Right renal cortex interstitium (tissue), 3 donors: ENCODE results near the gene UNC5A. TPM values are rescaled to one million over a fixed set of nuclear protein-coding genes. Genes with fewer than 3 reads are reported as not detected.

Experiments used
- DNase-seq, 3 donors: peaks; one replicate each; pipeline ENCODE4 v3.0.0-alpha.2; 2013; ENCODE audit warnings: low read depth in 3 of 3, low spot score in 2 of 3
- polyA plus RNA-seq, 3 donors: library from polyadenylated mRNA; unstranded; fragments of 120-200 nt; gene quantifications; one replicate each; pipeline ENCODE4 v1.2.1, GENCODE V29; 2013; ENCODE audit not compliant: insufficient read length in 3 of 3

UNC5A gene
- polyA plus RNA-seq, 3 donors: 0.10 to 0.14 (median 0.10) TPM

GRCh38 chr5:176876506-176877431 lies 66.4 kb downstream of the UNC5A start:
- DNase-seq: no peak

DNA sequence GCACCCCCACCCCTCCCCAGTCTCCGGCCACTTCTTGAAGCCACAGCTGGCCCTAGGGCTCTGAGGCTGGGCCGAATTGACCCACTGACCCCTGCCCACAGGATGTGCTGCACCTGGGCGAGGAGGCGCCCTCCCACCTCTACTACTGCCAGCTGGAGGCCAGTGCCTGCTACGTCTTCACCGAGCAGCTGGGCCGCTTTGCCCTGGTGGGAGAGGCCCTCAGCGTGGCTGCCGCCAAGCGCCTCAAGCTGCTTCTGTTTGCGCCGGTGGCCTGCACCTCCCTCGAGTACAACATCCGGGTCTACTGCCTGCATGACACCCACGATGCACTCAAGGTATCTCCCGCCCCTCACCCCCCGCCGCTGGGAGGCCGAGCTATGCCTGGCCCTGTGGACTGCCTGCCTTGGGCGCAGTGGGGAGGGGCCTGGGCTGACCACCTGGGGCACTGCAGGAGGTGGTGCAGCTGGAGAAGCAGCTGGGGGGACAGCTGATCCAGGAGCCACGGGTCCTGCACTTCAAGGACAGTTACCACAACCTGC lies 67.5 kb downstream of the UNC5A start:
- DNase-seq: no peak

DNA sequence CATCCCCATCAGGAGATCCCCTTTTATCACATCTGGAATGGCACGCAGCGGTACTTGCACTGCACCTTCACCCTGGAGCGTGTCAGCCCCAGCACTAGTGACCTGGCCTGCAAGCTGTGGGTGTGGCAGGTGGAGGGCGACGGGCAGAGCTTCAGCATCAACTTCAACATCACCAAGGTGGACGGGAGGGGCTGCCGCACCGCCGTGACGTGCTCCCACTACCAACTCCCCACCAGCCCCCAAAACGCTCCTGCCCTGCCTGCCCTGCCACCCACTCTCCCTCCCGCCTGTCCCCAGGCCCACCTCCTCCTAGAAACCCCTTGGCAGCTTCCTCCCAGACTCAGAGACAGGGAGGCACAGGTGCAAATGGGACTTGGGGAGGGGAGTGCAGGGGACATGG lies 68.1 kb downstream of the UNC5A start:
- DNase-seq: no peak

- no peak for DNase-seq
Observed at GRCh38 chr5:176878906-176879662, 68.7 kb downstream of the UNC5A start.

DNA sequence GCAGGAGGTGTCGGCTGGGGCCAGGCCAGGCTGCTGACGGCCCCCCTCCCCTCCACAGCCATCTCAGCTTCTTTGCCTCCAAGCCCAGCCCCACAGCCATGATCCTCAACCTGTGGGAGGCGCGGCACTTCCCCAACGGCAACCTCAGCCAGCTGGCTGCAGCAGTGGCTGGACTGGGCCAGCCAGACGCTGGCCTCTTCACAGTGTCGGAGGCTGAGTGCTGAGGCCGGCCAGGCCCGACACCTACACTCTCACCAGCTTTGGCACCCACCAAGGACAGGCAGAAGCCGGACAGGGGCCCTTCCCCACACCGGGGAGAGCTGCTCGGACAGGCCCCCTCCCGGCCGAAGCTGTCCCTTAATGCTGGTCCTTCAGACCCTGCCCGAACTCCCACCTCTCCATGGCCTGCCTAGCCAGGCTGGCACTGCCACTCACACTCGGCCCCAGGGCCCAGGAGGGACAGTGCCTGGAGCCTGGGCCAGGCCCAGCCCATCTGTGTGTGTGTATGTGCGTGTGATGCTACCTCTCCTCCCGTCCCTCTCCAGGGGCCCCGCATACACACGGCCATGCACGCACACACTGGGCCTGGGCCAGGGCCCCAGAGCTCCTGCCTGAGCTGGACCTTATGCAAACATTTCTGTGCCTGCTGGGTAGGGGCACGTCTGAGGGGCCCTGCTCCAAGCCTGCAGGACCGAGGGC lies 69.5 kb downstream of the UNC5A start:
- no peak for DNase-seq

DNA sequence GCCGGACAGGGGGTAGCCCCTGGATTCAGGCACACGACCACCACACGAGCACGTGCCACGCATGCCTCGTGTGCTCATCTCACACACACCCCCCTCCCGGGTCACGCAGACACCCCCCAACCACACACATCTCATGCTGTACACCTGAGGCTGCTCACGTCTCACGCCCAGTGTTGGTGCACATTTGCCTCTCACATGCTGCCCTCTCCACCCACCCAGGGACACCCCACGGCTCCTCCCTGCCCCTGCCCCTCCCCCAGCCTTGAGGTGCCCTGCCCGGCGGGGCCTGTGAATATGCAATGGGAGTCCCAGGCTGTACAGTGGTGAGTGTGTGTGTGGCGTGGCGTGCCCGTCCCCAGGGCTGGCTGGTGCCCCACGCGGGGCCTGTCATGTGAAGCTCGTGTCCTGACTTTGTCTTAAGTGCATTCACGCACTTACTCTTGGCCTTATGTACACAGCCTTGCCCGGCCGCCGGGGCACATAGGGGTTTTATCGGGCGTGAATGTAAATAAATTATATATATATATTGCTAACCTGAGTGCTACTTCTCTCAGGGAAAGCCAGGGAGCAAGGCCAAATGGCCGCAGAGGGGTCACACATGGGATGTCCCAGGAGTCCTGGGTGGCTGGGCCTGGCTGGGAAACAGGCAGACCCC lies 70.1 kb downstream of the UNC5A start:
- no peak for DNase-seq

DNA sequence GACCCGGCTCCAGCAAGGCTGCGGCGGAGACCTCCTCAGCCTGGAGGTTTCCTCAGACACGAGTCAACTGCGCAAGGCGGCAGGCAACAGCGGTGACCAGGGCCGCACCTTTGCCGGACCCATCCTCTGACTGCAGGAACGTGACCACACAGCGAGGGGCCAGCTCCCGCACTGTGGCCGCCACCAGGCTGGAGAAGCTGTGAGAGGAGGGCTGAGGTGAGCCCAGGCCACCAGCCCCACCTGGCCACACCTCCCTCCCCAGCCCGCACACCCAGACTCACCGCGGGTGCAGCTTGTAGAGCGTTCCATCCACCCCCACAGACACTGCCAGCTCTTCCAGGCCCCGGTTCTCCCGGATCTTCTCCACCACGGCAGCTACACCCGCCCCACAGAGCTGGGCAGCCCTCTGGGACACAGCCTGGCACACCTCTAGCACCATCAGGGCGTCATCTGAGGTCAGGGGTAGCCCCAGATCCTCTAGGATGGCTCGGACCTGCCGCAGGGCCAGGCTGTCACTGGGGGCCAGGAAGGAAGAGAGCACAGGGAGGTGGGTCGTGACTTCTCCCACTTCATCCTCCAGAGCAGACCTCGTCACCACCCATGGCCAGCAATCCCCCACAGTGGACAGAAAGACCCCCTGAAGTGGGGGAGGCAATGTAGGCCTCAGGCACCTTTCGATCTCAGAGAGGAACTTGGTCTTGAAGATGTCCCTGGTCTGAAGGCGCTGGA lies 70.8 kb downstream of the UNC5A start:
- DNase-seq: no peak

DNA sequence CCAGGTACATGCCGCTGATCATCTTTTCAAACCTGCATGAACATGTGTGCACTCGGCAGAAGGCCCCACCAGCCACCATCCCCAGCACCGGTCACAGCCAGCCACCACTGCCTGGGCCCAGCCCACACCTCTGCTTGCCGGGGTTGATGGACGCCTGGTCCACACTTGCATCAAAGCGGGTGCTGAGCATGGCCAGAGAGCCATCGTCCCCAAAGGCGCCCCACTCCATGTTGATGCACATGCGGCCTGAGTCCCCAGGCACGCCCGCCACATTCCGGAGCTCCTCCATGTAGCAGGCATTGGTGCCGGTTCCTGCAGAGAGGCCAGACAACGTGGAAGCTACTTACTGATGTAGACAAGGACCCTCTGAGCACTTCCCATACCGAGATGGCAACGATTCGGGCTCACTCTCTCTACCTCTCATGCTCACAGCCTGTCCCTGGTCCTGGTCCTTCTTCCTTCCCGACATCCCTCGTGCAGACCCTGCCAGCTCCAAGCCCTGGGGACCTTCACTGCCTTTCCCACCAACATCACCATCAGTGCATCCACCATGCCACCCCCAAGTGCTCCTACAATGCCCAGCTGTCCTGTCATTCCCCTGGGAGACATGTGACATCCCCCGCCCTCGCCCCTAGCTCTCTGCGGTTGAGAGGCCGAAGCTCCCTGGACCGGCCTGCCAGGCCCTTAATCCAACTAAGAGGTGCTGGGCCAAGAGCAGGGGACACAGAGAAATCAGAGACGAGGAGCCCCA lies 71.6 kb downstream of the UNC5A start:
- DNase-seq: no peak

- DNase-seq: no peak
Observed at GRCh38 chr5:176882567-176882903, 72.2 kb downstream of the UNC5A start.

GRCh38 chr5:176883700-176884570 lies 73.6 kb downstream of the UNC5A start:
- no peak for DNase-seq

DNA sequence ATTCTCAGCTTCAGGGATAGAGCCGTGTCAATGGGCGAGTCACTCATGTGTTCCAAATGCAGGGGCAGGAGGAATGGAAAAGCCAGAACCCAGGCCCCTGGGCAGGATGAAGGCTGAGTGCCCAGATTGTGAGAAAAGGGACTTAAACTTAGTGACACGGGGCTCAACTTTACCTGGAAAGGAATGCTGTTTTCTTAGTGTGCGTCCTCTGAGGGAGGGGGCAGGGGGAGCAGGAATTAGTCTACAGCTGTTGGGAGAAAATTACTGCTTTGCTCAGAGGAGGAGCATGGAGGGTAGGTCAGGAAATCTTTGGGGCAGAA lies 74.2 kb downstream of the UNC5A start:
- no peak for DNase-seq

GRCh38 chr5:176886336-176887251 lies 76.2 kb downstream of the UNC5A start:
- DNase-seq: no peak

GRCh38 chr5:176887252-176887849 lies 77.0 kb downstream of the UNC5A start:
- DNase-seq: no peak

DNA sequence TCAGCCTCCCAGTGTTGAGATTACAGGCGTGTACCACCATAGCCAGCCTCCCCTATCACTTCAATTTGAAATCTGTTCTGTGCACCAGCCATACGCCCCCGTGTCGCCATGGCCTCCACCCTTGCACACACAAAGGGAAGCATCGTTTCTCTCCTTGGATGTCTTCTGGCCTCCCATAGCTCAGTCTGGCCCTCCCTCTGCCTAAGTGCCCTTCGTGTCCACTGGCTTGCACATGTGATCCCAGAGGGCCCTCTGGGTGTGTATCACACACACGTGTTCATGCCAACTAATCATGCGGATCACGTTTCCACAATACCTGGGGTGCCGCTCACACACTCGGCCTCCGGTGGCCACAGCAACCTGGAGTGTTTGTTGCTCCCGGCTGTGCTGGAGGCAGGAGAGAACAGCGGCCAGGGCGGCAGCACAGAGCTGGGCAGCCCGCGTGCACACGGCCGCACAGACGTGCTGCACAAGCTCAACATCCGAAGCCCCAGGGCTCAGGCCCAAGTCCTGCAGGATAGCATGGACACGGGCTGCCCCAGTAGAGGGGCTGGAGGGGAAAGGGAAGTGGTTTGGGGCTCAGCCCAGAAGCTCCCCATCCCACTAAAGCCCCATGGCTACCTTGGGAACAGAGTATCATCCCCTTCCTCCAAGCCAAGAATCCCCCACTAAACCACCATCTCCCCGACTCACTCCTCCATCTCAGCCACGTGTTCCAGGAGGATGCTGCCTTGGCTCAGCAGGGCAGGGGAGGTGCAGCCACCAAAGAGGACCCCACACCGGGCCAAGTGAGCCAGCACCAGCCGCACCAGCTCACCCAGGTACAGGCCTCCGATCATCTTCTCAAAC lies 77.9 kb downstream of the UNC5A start:
- DNase-seq: no peak

- no peak for DNase-seq
Observed at GRCh38 chr5:176888865-176889165, 78.5 kb downstream of the UNC5A start.
